Head of caudate nucleus (tissue), 42 donors: Measurements from ENCODE around the gene RSPO4.

Experiments
- DNase-seq, 42 donors: peaks; one replicate each; pipeline versions ENCODE4 v3.0.0 to v3.0.0-alpha.2; 2020 to 2021; ENCODE audit warnings: mixed read lengths in 7 of 42
- intact Hi-C: fragments of 100-400 bp; cut with DNase I; formaldehyde crosslinking; loops from one replicate; pipeline ENCODE4 v1.15.0; 2022

The RSPO4 gene

GRCh38 chr20:952196-952795 is 49.8 kb downstream of the RSPO4 start:
- peak in 3 of 42 donors; percentile 1 to 10 (median 5) for DNase-seq
- intact Hi-C loops, result no loop called here

DNA sequence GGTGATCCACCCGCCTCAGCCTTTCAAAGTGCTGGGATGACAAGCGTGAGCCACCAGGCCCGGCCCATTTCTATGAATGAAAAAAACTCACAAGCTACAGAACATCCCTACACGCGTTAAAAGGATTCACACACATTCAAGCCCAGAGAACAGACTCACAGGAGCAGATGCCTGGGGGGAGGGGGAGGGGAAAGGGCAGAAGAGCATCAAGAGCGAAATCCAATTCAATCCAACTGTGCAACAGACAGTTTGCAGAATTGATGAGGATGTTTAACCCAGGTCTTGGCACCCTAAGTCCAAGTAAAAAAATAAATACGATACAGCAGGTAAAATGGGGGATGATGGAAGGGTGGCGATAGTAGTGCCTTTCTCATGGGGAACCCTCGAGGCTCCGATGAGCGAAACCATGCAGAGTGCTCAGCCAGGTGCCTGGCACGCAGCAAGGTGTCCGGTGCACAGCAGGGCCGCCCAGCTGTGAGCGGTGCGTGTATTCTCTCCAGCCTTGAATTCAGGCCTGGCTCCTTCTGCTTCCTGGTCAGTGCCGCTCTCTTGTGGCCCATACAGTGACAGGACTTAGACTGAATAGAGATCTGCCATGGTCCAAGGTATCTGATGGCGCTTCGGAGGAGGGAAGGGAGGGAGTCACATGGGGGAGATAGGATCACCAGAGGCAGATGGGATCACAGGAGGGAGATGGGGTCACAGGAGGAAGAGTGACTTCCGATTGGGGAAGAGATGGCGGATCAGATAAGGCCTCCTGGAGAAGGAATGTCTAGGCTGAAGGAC is 50.5 kb downstream of the RSPO4 start:
- intact Hi-C loops, result no loop called here
- peak in 2 of 42 donors; percentile 1 to 2 for DNase-seq

DNA sequence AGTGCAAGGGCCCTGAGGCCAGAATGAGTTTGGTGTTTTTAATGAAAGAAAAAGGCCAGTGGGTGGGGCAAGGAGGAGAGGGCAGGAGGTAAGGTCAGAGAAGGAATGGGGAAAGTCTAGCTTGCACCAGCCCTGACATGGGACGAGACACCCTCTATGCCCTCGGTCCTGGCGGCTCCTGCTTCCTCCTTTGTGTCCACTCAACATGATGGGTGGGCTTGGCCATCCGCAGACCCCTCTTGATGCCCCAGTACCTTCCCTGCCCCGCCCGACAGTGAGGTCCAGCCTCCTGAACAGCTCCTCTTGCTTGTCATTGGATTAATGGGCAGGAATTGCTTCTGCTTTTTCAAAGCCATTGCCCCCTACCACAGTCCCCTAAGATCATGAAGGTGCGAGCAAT is 52.4 kb downstream of the RSPO4 start:
- intact Hi-C loops, result no loop called here

DNA sequence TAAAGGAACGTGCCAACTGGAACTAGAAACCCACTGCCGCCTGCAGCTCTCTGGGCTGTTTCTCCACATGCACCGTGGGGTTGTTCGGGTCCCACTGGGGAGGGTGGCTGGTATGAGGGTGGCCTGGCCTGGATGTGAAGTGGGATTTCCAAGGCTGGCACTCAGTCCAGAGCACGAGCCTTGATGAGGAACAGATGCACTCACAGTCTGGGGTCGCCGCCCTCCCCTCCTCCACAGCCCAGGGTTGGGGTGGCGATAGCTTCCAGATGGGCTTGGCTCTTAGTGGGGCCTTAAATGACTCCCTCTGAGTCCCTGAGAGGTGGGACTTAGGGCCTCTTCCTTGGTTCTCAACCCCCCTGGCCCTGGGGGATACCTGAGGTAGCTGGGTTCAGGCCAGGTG is 55.3 kb downstream of the RSPO4 start:
- no peak for DNase-seq
- intact Hi-C loops, result no loop called here

More for the DNA sequence above, 52.4 kb downstream of the RSPO4 start:
- DNase-seq, result no peak

DNA sequence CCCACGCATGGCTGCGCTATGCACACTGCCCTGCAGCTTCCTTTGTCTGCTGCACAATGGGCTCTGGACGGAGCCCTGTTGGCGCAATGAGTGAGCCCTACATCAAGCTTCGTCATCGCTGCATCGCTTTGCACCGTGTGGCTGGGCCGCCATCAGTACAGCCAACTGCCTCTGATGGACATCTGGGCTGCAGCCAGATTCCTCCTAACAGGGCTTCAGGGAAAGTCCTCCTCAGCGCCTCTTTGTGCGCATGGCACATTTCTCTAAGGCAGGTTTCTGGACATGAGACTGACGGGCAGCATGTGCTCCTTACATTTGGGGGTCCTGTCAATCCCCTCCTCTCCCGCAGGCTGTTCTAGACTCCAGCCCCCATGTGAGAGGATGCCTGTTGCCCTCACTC is 56.3 kb downstream of the RSPO4 start:
- DNase-seq, result peak in 1 of 42 donors; percentile 18
- intact Hi-C loops, result no loop called here

DNA sequence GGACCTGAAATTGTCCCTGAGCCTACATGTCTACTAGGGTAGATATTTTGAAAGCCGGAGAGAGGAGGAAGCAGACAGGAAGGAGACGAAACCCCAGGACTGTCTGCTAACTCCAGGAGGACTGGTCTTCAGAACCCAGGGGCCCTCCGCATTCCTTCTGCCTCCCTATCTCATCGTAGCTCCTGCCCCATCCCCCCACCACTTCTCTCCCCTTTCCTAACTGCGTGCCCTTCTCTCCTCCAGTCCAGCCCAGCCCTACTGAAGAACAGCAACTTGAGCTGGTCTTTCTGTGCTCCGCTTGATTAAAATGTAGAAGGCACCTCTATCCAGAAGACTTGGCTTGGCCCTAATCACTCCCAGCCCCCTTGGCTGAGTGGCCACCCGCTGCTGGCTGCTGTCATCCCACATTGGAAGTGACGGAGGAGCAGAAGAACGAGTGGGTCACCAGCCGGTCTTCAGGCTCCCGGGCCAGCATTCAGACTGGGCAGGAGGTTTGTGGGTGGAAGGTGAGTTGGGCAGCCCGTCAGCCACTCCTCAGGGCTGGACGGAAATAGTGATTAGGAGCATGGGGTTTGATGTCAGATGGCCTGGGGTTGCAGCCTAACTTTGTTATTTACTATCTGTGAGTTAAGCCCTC is 57.2 kb downstream of the RSPO4 start:
- intact Hi-C loops, result no loop called here
- DNase-seq, result peak in 1 of 42 donors; percentile 4

- intact Hi-C loops, result no loop called here
- DNase-seq, result peak in 1 of 42 donors; percentile 8
Measured at GRCh38 chr20:944148-944547, 58.0 kb downstream of the RSPO4 start.

DNA sequence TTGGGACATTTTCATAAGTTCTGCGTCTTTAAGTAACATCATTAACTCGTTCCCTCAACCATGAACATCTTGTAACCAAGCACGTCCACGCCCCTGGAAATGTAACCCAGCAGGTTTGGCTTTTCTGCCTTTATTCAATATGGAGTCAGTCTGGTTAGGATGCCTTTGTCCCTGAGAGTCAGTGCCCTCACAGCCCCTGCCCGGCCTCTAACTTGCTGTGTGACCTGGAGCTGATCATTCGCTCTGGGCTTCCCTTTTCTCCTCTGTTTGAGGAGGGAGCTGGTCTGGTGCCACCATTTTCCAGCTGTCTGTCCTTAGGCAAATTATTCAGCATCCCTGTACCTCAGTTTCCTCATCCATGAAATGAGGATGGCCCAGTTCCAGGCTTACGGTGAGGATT is 59.5 kb downstream of the RSPO4 start:
- DNase-seq, result peak in 1 of 42 donors; percentile 19
- intact Hi-C loops, result no loop called here

- intact Hi-C loops, result no loop called here
- DNase-seq, result peak in 1 of 42 donors; percentile 13
Measured at GRCh38 chr20:940926-941325, 61.2 kb downstream of the RSPO4 start.

GRCh38 chr20:939606-940005 is 62.5 kb downstream of the RSPO4 start:
- intact Hi-C loops, result no loop called here
- DNase-seq, result peak in 1 of 42 donors; percentile 13

DNA sequence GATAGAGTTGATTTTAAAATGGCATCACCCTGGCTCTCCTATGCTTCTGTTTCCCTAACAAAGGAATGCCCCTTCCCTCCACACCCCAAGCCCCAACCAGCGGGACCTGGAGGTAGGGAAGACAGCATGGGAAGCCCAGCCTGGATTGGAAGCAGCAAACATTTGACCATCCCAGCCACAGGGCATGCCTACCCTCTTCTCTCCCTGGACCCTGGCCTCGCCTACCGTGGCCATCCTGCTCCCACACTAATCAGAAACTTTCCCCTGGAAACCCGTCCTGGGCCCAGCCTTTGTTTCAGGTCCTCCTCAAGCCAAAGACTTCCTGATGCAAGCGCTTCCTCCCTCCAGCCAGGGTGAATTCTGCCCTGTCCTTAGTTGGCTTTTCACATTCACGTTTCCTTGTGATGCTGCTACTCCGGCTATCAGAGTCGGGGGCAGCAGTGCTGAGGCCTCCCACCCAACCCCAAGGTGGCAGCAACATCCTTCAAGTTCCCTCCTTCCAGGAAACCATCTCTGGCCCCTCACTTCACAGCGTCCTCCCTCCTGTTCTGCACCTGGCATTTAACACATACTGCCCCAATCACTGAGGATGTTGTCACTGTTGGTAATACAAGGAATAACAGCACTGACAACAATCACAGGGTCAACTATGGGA is 67.8 kb downstream of the RSPO4 start:
- intact Hi-C loops, result no loop called here

GRCh38 chr20:933029-933428 is 69.1 kb downstream of the RSPO4 start:
- DNase-seq, result no peak
- intact Hi-C loops, result no loop called here

More for the DNA sequence above, 67.8 kb downstream of the RSPO4 start:
- peak in 1 of 42 donors; percentile 22 for DNase-seq

DNA sequence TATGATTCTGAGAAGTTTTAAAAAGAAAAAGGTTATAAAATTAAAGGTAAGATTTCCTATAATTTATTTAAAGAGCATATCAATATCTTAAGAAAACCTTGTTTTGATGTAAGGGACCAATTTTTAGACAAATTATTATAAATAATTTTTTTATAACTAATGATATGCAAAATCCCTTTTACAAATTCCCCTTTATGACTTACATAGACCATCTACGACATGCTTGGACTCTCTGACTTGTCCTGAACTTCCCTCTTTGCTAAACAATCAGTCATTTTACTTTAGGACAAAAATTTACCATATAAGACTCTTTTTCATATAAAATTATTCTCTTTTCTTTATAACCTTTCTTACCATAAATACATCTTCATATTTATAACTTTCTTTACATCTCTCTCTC is 70.7 kb downstream of the RSPO4 start:
- intact Hi-C loops, result no loop called here

GRCh38 chr20:926670-927069 is 75.4 kb downstream of the RSPO4 start:
- intact Hi-C loops, result no loop called here
- DNase-seq, result no peak

More for the DNA sequence above, 70.7 kb downstream of the RSPO4 start:
- no peak for DNase-seq

DNA sequence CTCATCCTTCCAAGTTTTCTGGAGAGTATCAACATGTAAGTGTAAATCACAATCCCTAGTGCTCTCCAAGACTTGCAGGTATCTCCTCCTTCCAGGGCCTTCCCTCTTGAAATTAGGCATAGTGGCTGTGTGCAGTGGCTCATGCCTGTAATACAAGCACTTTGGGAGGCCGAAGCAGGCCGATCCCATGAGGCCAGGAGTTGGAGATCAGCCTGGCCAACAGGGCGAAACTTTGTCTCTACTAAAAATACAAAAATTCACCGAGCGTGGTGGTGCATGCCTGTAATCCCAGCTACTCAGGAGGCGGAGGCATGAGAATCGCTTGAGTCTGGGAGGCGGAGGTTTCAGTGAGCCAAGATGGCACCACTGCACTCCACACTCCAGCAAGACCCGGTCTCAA is 76.6 kb downstream of the RSPO4 start:
- peak in 1 of 42 donors; percentile 27 for DNase-seq
- intact Hi-C loops, result no loop called here

- intact Hi-C loops, result no loop called here
- DNase-seq, result peak in 1 of 42 donors; percentile 3
Measured at GRCh38 chr20:924639-925038, 77.5 kb downstream of the RSPO4 start.

- DNase-seq, result peak in 1 of 42 donors; percentile 32
- intact Hi-C loops, result no loop called here
Measured at GRCh38 chr20:922781-923180, 79.3 kb downstream of the RSPO4 start.

DNA sequence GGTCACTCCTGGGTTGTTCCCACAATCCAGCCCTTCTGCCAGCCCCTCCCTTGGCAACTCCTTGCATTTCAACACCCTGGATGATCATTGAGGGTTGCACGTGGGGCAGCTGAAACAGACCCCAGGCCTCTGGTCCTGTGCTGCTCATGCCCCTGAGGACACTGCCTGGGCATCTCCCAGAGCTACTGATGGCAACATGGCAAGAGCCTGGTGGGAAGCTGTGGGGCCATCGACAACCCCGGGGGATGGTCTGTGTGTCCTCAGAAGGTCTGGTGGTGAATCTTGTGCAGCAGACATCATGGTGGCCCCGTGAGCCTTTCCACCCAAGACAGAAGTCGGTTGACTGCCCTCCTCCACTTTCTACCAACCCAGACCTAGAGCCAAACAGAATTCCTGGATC is 81.0 kb downstream of the RSPO4 start:
- intact Hi-C loops, result no loop called here
- DNase-seq, result peak in 1 of 42 donors; percentile 25

DNA sequence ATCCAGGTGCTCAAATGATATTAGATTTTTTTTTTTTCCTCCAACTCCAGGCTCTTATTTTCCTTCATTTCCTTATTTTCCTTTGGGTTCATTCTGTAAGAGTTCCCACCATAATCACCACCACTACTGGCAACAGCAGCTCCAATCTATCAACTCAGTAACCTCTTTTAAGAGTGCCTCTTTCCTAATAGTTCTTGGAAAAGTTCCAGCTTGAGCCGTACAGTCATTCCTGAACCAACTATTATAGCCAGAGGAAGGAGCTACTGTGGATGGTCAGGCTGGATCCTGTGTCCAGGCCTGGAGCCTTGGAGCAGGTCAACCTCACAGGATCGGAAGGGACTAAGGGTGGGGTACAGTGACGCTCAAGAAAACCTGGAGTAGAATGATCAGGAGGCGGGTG is 81.8 kb downstream of the RSPO4 start:
- intact Hi-C loops, result no loop called here
- DNase-seq, result no peak

DNA sequence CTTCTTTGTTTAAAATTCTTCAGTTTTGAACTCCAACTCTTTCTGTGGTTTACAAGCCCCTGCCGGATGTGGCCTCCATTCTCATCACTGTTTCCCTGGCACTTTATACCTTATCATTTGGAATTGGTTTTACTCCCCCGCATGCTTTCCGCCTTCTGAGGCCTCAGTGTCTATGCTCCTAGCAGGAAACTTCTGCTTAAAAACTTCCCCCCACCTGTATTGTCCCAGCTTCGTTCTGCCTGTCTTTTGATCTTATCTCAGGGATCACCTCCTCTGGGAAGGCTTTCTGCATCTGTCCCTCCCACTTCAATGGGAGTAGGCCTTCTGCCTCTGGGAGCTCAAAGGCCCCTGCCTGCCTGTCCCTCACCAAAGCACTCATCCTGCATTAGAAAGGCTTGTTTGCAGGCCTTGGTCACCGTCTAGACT is 82.6 kb downstream of the RSPO4 start:
- no peak for DNase-seq

More for the DNA sequence above, 82.6 kb downstream of the RSPO4 start:
- intact Hi-C loops, result no loop called here
